Dedifferentiated amniotic fluid mesenchymal stem cell (primary cell): ENCODE measurements around the gene ZNRF1.
A peak's percentile ranks its signal among the peaks of the same experiment; 100 is the strongest.
"Not testable (repeated sequence)": the region's sequence is repeated elsewhere in the genome, so short reads cannot be mapped to it uniquely, and the experiment has no call there.

Source experiments
- DNase-seq: peaks from one replicate; pipeline ENCODE4 v3.0.0-alpha.2; 2016; ENCODE audit errors: extremely low spot score

Gene ZNRF1

DNA sequence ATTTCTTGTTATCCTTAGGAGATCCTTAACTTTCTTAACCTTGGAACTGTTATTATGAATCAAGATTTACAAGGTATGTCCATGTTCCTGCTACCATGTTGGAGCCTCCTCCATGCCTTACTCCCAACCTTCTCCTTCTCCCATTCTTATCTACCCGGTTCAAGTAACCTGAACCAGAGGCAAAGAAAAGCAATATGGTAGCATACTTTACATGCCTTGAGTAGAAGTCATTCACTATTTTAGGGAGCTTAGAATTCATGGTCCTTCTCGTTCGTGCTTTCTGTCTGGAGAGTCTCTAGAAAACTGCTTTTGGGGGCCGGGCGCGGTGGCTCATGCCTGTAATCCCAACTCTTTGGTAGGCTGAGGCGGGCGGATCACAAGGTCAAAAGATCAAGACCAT is 80.1 kb downstream of the ZNRF1 start:
- DNase-seq: no peak

DNA sequence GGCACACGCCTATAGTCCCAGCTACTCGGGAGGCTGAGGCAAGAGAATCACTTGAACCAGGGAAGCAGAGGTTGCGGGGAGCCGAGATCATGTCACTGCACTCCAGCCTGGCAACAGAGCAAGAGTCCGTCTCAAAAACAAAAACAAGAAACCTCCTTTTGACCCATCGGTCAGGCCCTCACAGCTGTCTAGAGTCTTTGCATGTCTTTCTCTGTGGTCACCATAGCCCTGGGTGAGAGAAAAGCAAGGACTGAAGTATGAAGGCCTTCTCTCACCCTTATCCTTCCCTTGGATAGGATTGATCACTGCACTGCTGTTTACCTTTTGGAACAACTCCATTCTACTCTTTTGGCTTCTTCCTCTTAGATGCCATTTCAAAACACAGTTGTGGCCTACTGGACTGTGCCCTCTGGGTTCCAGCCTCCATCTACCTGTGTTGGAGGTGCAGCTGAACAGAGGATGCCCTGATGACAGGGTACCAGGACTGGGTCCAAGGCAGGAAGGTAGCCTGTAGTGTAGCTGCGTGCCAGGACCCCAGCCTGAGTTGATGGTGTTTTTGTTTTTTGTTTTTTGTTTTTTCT is 80.6 kb downstream of the ZNRF1 start:
- DNase-seq: no peak

DNA sequence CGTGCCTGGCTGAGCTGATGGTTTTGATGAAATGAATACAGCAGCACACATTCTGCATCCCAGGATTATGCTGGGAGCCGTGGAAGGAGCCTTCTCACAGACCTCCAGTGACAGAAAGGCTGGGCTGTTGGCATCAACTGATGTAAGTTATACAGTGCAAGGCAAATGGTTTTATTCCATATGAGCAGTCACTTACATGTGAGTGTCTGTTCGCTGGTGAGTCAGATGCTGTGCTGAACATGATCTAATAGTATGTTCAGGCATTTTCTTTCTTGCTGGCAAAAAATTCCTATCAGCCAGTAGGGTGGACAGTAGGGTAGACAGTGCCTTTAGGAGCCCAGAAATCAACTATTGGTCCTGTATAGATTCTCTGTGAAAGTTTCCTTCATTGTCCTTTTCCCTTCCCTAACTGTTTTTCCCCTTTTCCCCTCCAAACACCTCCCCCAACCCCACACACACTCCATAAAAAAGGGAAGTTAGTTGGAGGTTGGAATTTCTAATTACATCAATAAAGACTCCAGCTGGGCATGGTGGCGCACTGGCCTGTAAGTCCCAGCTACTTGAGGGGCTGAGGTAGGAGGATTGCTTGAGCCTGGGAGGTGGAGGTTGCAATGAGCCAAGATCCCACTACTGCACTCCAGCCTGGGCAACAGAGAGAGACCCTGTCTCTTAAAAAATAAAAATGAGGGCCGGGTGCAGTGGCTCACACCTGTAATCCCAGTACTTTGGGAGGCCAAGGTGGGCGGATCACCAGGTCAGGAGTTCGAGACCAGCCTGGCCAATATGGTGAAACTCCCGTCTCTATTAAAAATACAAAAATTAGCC is 81.6 kb downstream of the ZNRF1 start:
- peak; percentile 46 for DNase-seq

DNA sequence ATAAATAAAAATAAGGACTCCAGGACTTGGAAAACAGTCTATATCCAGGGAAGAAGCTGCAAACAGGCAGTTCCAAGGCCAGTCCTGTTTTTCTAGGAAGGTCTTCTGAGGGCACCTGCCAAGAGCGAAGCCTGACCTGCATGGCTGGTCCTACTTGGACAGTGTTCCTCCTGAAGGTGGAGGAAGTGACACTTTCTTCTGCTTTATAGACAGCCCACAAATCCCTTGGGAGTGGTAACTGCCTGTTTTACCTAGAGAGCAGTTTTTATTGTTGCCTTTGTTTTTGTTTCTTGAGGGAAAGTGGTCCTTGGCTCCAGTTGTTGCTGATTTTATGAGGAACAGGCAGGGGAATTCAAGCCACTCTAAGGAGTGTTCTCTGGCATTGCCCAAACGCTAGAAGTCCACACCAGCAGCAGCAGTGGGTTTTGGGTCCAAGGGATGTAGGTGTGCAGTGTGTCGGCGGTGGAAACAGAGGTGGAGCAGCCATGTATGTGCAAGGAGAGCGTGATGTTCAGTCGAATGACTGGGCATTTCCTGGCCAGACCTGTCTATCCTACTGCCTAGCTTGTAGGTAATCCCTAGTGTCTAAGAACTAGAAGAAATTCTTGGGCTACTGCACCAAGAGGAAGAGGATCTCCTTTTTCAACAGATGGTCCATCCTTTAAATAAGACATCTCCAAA is 82.5 kb downstream of the ZNRF1 start:
- no peak for DNase-seq

DNA sequence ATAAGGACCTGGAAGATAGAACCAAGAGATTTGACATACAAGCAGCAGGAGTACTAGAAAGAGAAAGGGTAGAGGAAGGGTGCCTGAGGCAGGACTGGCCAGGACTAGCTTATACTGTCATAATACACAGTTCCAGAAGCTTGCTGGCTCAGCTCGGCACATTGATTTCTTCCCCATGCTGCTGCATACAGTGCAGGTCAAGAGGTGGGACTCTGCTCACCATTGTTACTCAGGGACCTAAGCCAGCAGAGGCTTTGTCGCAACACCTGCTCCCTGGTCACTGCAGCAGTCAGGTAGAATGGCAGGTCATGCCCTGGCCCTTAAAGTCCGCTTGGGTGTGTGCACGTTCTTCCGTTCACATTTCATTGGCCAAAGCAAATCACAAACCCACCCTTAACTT is 85.0 kb downstream of the ZNRF1 start:
- DNase-seq: no peak

DNA sequence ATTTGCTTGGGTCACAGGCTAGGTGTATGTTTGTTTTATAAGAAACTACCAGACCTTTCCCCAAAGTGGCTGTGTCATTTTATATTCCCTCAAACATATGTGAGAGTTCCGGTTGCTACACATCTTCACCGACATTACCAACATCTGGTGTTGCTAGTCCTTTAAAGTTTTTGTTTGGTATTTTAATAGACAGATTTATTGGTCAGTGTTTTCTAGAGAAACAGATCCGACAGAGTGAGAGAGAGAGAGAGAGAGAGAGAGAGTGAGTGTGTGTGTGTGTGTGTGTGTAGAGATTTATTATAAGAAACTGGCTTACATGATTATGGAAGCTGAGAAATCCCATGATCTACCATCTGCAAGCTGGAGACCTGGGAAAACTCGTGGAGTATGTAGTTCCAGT is 86.7 kb downstream of the ZNRF1 start:
- no peak for DNase-seq

DNA sequence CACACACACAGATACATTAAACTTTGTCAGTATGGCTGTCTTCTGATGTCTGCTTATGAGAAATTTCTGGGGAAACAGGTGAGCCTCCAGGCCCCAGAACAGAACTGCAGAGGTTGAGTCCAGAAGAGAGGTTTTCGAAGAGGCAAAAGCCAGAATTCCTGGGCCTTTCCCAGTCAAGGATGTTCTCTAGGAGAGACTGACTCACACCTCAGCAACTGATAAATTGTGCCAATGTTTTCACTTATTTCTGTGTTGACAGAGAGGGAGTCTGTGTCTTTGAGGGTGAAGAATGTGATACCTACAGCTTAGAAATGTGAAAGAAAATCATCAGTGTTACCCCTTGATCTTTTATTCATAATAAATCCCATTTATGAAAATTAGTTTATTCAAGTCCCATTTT is 87.5 kb downstream of the ZNRF1 start:
- no peak for DNase-seq

DNA sequence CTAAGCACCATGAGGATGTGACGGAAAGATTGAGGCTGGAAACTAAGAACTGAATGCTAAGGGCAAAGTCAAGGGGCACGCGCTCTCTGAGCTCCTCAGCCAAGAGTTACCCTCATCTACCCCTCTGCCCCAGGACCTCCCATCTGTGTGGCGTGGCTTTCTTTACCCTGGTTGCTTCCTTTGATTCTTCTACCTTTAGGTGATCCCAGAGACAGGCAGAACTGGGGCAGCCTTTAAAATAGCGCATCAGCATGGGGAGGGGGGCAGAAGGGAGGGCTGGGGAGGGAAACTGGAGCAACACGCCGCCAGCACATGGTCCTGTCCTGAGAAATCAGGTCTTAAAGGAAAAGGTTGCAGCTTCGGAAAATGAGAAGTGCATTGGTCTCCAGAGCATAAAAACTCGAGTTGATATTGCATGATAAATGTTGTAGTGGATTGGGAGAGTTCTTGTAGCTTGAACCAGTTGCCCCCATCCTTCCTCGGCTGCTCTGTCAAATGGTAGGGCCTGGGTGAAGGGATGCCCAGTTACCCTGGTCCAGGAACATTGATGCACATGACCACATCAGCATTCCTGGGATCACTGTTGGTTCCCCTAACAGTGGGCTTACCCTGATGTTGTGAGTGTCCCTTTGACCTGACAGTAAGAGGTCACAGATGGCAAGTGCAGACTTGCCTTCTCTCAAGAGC is 88.0 kb downstream of the ZNRF1 start:
- DNase-seq: no peak

DNA sequence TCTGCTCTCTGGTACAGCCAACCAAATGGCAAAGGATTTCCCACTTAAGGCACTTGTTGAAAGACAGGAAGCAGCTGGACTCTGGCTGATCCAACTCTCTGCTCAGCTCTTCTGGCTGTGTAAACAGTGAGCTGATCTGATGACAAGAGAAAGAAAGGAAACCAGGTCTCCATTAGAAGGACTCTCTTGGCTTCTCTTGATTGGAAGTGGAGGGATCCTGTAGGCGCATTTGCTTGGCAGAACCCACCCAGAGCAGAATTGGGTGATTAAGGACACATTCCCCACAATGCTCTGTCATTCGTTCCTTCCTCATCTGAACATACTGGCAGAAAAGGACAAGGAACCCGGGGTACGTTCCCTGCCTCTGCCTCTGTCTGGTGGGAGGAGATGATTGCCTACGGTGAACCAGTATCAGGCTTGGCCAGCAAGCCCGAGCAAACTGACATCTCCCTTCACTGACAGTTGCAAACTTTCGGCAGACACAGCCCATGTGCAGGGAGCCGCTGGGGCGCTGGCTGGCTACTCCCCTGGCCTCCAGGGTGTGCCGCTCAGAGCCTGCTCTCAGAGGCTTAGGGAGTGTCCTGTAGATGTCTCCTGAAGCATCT is 88.7 kb downstream of the ZNRF1 start:
- DNase-seq: peak; percentile 20

DNA sequence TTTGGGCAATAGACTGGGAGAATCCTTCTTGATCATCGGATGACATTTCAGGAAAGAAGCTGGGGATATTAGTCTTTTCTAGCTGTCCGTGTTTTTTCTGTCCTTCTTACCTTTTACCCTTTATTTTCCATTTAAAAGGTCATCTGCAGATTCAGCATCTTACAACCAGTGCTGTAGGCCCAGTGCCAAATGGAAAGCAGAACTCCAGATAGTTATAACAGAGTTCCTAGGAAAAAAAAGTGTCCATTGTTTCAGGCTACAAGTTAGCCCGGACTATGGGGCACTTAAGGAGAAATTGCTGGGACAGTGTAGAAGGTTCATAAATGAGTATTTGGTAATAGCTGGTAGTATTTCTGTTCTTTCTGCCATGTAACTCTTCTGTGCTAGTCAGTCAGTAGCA is 89.4 kb downstream of the ZNRF1 start:
- no peak for DNase-seq

DNA sequence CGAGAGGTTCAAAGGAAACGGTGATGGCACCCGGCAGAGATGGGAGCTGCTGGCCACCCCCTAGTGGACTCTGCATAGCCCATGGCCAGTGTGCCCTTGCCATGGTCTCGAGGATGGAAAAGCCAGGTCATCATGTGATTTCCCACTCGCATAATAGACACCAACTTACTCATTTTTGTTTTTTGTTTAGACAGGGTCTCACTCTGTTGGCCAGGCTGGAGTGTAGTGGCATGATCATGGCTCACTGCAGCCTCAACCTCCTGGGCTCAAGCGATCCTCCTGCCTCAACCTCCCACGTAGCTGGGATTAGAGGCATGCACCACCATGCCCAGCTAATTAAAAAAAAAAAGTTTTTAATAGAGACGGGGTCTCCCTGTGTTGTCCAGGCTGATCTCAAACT is 90.1 kb downstream of the ZNRF1 start:
- DNase-seq: no peak

DNA sequence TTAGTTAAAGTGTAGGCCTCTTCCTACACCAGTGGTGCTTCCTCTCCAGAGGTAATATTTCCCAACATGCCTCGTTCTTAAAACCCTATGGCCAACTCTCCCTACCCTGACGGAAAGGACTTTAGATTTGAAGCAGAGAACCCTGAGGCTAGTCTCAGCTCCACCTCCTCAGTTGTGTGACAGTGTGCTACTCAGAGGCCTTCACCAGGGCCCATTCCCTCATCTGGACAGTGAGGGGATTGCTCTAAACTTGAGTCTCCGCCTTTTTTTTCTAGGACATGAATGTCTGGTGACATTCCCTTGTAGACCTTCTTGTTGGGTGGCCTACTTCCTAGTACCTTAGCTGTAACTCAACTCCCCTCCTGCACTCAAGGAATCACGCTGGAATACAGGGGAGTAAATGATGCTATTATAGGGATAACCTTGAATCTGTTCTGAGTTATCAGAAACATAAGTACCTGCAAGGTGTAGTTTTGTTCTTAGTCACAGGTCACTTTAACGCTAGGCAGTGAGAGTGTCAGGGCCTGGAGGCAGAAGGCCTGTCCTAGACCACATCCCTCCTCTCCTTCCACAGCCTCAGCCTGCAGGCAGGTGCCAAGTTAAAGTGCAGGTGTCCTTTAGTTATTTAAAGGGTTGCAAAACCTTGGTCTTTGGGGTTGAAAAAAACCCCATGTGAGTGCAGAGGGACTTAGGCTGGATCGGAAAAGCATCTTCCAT is 90.8 kb downstream of the ZNRF1 start:
- DNase-seq: no peak

DNA sequence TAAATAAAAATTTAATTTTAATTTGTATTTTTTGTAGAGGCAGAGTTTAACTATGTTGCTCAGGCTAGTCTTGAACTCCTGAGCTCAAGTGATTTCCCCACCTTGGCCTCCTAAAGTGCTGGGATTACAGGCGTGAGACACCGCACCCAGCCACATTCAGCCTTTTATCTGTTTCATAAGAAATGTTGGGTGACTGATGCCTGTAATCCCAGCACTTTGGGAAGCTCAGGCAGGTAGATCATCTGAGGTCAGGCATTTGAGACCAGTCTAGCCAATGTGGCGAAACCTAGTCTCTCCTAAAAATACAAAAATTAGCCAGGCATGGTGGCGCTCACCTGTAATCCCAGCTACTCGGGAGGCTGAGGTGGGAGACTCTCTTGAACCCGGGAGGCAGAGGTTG is 92.1 kb downstream of the ZNRF1 start:
- not testable (repeated sequence) for DNase-seq

DNA sequence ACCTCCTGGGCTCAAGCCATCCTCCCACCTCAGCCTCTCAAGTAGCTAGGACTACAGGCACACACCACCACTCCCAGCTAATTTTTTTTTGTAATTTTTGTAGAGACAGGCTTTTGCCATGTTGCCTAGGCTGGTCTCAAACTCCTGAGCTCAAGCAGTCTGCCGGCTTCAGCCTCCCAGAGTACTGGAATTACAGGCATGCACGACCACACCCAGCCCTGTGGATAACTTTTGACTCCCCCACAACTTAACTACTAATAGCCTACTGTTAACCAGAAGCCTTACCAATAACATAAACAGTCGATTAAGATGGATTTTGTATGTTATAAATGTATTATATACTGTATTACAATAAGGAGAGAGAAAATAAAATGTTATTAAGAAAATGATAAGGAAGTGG is 92.8 kb downstream of the ZNRF1 start:
- DNase-seq: not testable (repeated sequence)

DNA sequence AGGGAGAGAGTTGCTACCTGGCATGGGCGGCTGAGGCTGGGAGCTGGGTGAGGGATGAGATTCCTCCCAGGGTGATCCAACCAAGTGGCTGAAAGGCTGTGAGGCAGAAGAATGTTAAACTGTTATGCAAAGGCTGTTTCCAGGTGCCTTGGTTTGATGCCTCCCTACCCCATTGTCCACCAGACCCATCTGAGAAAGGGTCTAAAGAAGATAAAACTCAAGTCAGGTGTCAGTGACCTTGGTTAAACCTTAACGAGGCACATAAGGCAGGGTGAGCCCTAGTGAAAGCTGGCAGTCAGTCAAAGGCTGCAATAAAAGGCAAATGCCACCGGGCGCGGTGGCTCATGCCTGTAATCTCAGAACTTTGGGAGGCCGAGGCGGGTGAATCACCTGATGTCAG is 94.0 kb downstream of the ZNRF1 start:
- DNase-seq: no peak

DNA sequence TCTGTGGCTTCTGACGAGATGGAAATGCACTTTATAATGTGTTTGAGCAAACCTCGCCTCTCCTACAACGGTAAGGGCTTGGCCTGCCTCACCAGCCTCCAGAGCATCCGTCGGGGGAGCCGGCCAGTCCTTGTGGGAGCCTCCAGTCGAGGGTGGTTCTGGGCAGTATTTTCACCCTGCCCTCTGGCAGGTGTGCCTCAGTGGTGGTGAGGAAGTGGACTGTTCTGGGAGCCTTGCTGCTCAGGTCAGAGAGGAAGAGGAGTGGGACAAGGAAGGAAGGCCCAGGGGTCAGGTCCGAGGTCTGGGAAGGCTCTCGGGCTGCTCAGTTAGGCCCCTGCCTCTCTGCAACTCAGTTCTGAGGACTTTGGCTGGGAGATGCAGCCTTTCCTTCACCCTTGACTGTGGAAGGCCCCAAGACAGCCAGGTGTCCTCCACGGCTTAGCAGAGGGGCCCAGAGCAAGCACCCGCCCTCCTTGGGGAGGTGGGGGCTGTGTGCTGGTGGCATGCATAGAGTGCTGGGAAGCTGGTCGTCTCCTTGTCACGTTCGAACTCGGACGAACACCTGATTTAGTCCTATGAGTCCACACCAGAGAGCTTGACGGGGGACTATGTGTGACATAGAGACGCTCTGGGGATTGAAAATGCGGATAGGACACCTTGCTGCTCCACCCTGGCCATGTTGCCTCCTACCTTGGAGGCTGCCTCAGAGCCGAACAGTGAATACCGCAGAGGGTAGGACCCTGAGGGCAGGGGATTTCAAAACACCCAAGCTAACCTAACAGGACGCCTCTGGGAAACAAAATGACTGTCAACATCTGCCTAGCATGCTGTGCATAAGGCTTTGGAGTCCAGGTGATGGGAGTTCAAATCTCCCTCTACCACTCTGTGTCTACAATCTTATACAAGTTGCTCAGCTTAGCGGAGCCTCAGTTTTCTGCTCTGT is 95.0 kb downstream of the ZNRF1 start:
- DNase-seq: no peak

DNA sequence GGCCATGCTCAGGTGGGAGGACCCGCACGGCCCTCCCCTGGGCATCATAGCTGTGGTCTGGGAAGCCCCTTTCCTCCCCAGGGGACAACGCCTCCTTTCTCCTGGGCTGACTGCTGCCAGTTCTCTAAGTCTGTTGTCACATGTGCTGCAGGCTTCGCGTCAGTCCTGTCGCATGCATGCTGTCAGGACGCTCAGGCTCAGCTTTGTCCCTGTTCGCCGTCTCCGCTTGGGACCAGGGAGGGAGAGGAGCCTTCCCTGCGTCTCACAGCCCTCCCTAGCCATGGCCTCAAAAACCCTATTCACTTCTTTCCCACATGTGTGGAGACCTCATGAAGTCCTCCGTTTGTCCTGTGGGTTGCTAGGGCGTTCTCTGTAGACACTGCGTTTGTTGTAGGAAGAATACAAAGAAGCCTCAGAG is 96.4 kb downstream of the ZNRF1 start:
- DNase-seq: no peak

DNA sequence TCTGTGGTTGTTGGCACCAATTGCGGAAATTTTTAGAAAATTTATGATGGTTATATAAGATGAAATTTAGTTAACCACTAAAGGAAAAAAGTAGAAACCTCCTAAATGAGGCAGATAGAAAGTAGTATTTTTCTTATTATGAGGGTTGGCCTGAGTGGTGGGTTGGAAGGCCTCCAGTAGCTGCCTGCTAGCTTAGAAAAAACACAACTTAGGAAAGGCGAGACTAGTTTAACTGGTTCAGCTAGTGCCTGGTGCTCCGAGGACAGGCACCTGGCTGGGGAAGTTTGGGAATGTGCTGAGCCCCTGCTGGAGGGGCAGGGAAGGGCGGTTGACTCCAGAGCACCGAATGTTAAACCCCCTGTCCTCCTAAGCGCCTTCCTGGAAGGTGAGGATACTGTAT is 97.8 kb downstream of the ZNRF1 start:
- DNase-seq: no peak

DNA sequence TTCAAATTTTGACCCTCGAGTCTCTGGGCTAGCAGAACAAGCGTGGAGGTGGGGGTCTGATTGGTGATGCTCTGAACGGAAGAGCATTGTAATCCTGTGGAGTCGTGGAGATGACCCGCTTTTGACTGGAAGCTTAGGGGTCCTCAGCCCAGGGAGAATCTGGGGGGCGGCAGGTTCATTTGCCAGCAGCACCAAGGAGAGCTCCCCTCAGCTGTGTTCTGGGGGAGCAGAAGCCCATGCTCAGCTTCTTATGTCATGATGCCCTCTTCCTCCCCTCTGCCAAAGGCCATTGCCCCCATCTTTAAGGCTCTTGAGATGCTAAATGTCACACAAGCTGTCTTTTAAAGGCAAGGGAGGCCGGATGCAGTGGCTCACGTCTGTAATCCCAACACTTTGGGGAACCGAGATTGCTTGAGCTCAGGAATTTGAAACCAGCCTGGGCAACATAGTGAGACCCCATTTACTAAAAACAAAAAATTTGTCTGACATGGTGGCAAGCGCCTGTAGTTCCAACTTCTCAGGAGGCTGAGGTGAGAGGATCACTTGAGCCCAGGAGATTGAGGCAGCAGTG is 98.5 kb downstream of the ZNRF1 start:
- no peak for DNase-seq
